Brain microvascular endothelial cell (primary cell): Measurements from ENCODE around the gene RNF224.
A peak's percentile ranks its signal among the peaks of the same experiment; 100 is the strongest.

ENCODE experiments used
- DNase-seq: peaks from one replicate; pipeline ENCODE4 v3.0.0-alpha.2; 2020
- H3K27ac ChIP-seq: fragments of 250-450 bp; sonication (Bioruptor Pico); 2 replicates; pipeline ENCODE4 v1.5.1; 2020; ENCODE audit warnings: mild to moderate bottlenecking, moderate library complexity
- H3K27me3 ChIP-seq: fragments of 250-450 bp; sonication (Bioruptor Pico); replicated peaks from 2 replicates; pipeline ENCODE4 v1.5.1; 2020; ENCODE audit warnings: mild to moderate bottlenecking
- H3K36me3 ChIP-seq: fragments of 250-450 bp; sonication (Bioruptor Pico); replicated peaks from 2 replicates; pipeline ENCODE4 v1.5.1; 2020; ENCODE audit warnings: mild to moderate bottlenecking
- H3K4me3 ChIP-seq: 2 replicates; pipeline ENCODE4 v1.5.1; 2011; ENCODE audit warnings: low read depth, mild to moderate bottlenecking, control low read depth, low read length, moderate library complexity
- CTCF ChIP-seq: IDR thresholded peaks from 2 replicates; pipeline ENCODE4 v1.5.1; 2011; ENCODE audit warnings: low read depth, mild to moderate bottlenecking, moderate library complexity, low read length, control low read depth, inconsistent platforms; ENCODE audit errors: missing control alignments
- in situ Hi-C: cut with HindIII; loops from 2 replicates; pipeline ENCODE4 v1.10.0; 2017; ENCODE audit warnings: low sequenced_read_pairs, low pct_ligation_motif_present

The RNF224 gene

GRCh38 chr9:137194909-137195308, 32.4 kb upstream of the RNF224 start:
- TF ChIP-seq CTCF, result no peak

GRCh38 chr9:137195525-137196220, 31.6 kb upstream of the RNF224 start:
- Histone ChIP-seq H3K27ac (no peak overlapping the region), H3K36me3 (peaks cover 8% of the 10 kb centered on the region), H3K4me3 (no peak overlapping the region), H3K27me3 (no peaks in the 10 kb centered on the region)
- in situ Hi-C loops, result no loop called here
- DNase-seq, result no peak
- TF ChIP-seq CTCF, result no peak

More at GRCh38 chr9:137194909-137195308, 32.4 kb upstream of the RNF224 start:
- H3K36me3 ChIP-seq, result peaks cover 11% of the 10 kb centered on the region
- no peak for DNase-seq
- no peak overlapping the region for H3K4me3 ChIP-seq
- H3K27ac ChIP-seq, result no peak overlapping the region
- no peaks in the 10 kb centered on the region for H3K27me3 ChIP-seq
- in situ Hi-C loops, result no loop called here

DNA sequence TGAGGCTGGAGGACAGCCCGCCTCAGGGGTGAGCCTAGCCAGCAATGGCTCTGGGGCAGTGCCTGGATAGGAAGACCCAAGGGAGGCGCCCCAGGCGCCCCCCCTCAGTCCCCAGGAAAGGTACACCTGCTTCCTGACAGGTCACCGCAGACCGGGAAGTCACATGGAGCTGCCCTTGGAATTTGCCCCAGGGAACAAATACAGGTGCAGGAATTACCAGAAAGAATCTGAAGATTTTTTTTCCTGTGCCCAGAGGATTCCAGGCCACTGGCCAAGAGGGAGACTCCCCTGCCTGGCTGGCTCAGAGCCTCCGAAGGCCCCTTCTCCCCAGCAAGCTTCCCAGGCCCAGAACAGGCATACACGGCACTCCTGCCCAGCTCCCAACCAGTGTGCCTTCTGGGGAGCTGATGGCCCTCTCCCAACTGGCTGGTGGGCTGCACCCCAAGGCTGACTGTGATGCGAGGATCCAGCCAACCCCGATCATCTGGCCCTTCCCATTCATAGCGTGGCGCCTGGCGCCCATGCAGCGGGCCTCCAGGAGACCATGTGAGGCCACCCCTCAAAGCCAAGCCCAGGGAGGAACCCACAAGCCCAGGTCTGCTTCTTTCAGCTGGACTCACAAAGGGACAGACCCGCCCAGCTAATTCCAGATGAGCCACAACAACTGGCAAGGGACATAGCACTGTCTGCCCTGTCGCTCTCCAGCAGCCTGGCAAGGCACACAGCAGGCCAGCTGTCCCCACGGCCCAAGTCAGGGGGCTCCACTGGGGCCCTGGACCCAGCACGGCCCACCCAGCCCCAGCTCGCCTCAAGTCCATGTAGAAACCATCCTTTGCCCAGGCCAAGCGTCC, 29.0 kb upstream of the RNF224 start:
- H3K27me3 ChIP-seq, result no peaks in the 10 kb centered on the region
- H3K36me3 ChIP-seq, result no peaks in the 10 kb centered on the region
- TF ChIP-seq CTCF, result no peak
- DNase-seq, result no peak
- no peak overlapping the region for H3K27ac ChIP-seq
- H3K4me3 ChIP-seq, result no peak overlapping the region
- in situ Hi-C loops, result no loop called here

DNA sequence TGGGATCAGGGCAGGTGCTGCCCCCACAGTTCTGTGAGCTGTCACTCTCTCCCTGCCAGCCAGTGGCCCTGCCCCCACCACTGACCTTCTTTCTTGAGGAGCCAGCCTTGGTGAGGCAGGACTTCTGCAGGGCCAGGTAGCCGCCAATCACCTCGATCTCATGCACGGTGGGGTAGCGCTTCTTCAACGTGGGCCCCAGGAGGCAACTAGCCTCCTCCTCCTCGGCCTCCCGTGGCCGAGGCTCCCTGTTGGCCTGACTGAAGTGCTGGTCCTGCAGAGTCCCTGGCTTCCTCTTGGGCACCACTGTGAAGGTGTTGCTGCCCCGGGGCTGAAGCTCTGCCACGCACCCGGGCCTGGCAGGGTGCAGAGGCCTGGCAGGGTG, 28.4 kb upstream of the RNF224 start:
- TF ChIP-seq CTCF, result no peak
- no peak overlapping the region for H3K27ac ChIP-seq
- in situ Hi-C loops, result no loop called here
- H3K4me3 ChIP-seq, result peak overlapping the region; percentile 46
- H3K27me3 ChIP-seq, result no peaks in the 10 kb centered on the region
- no peaks in the 10 kb centered on the region for H3K36me3 ChIP-seq
- DNase-seq, result no peak

DNA sequence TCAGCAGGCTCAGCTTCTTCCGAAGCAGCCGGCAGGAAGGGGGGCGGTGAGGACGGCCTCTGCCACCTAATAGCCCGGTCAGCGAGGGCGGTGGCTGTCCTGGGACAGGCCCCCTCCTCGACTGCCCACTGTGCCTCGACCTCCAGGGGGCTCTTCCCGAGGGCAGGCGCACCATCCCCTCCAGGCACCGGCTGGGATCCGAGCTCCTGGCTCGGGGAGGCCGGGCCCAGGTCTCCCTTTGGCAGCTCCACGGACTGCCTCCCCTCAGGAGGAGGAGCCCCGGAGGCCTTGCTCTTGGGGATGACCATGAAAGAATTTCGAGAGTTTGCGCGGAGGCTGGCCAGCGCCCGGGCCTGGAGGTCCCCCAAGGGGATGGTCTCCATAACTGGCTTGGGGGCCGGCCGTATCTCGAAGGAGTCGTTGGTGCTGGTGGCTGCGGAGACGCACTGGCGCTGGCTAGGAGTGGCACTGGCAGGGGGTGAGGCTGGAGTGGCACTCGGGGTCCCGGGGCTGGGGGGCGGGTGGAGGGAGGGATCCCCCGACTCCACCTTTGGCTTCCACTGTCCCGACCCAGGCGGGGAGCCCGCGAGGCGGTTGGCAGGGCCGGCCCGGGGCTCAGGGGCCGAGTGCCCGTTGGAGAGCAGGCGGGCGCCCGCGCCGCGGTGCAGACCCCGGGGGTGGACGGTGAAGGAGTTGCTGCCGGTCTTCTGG, 27.7 kb upstream of the RNF224 start:
- DNase-seq, result no peak
- TF ChIP-seq CTCF, result no peak
- Histone ChIP-seq H3K4me3 (peak overlapping the region; percentile 46), H3K27me3 (no peaks in the 10 kb centered on the region), H3K27ac (no peak overlapping the region), H3K36me3 (no peaks in the 10 kb centered on the region)
- in situ Hi-C loops, result no loop called here
